Neural progenitor cell (in vitro differentiated cells): ENCODE measurements around the gene FOXA2. TPM values are rescaled to one million over a fixed set of nuclear protein-coding genes. Genes with fewer than 3 reads are reported as not detected.

Source experiments
- DNase-seq: peaks from one replicate; pipeline ENCODE4 v3.0.0-alpha.2; 2016; ENCODE audit warnings: low spot score
- H2AFZ ChIP-seq: fragments of 200-600 bp; sonication (generic); replicated peaks from 2 replicates; pipeline ENCODE4 v1.6.1; 2016; ENCODE audit warnings: antibody characterized with exemption
- H3F3A ChIP-seq: fragments of 200-600 bp; sonication (generic); 2 replicates; pipeline ENCODE4 v1.6.1; 2016; ENCODE audit warnings: antibody characterized with exemption, low read depth
- H3K27ac ChIP-seq: fragments of 200-600 bp; sonication (generic); 2 replicates; pipeline ENCODE4 v1.5.1; 2016; ENCODE audit warnings: mild to moderate bottlenecking
- H3K27me3 ChIP-seq: fragments of 200-600 bp; sonication (generic); 2 replicates; pipeline ENCODE4 v1.6.1; 2016; ENCODE audit warnings: mild to moderate bottlenecking, moderate library complexity
- H3K36me3 ChIP-seq: fragments of 200-600 bp; sonication (generic); 2 replicates; pipeline ENCODE4 v1.5.1; 2016
- H3K4me1 ChIP-seq: fragments of 200-600 bp; sonication (generic); 2 replicates; pipeline ENCODE4 v1.6.1; 2016; ENCODE audit warnings: mixed run types
- H3K4me2 ChIP-seq: fragments of 200-600 bp; sonication (generic); 2 replicates; pipeline ENCODE4 v1.6.1; 2016
- H3K4me3 ChIP-seq: fragments of 200-600 bp; sonication (generic); 2 replicates; pipeline ENCODE4 v1.5.1; 2016
- H3K79me2 ChIP-seq: fragments of 200-600 bp; sonication (generic); 2 replicates; pipeline ENCODE4 v1.6.1; 2016; ENCODE audit warnings: low read depth
- H3K9ac ChIP-seq: fragments of 200-600 bp; sonication (generic); 2 replicates; pipeline ENCODE4 v1.6.1; 2016
- H3K9me3 ChIP-seq: fragments of 200-600 bp; sonication (generic); 2 replicates; pipeline ENCODE4 v1.5.1; 2016; ENCODE audit warnings: low read depth
- H4K20me1 ChIP-seq: fragments of 200-600 bp; sonication (generic); 2 replicates; pipeline ENCODE4 v1.6.1; 2016; ENCODE audit warnings: low read depth
- H3K27ac Mint-ChIP-seq: 3 replicates; pipeline ENCODE4 v1.8.0; 2021; ENCODE audit warnings: mixed read lengths
- H3K27me3 Mint-ChIP-seq: 2 replicates; pipeline ENCODE4 v1.8.0; 2022; ENCODE audit warnings: low read depth, mild to moderate bottlenecking, inconsistent platforms, moderate library complexity, mixed read lengths; ENCODE audit not compliant: insufficient read depth
- H3K36me3 Mint-ChIP-seq: 3 replicates; pipeline ENCODE4 v1.8.0; 2021; ENCODE audit warnings: mixed read lengths
- H3K4me1 Mint-ChIP-seq: 3 replicates; pipeline ENCODE4 v1.8.0; 2021; ENCODE audit warnings: mixed read lengths
- H3K4me3 Mint-ChIP-seq: 3 replicates; pipeline ENCODE4 v1.8.0; 2021; ENCODE audit warnings: mild to moderate bottlenecking, moderate library complexity, mixed read lengths
- H3K9me3 Mint-ChIP-seq: 3 replicates; pipeline ENCODE4 v1.8.0; 2020; ENCODE audit warnings: mixed read lengths
- EZH2 ChIP-seq: fragments of 200-600 bp; sonication (generic); IDR thresholded peaks from 2 replicates; pipeline ENCODE4 v1.6.1; 2017; ENCODE audit warnings: antibody characterized with exemption, mild to moderate bottlenecking, moderate library complexity
- EZH2phosphoT487 ChIP-seq: fragments of 200-600 bp; sonication (generic); IDR thresholded peaks from 2 replicates; pipeline ENCODE4 v1.6.1; 2017; ENCODE audit warnings: antibody characterized with exemption
- total RNA-seq: library from RNA; depleted of rRNA; stranded (reverse); fragments of >200 nt; gene quantifications from 2 replicates; pipeline ENCODE4 v1.2.3, GENCODE V29; 2015; ENCODE audit warnings: low replicate concordance
- TF ChIP-seq, protein P1 (sequence below): fragments of 200-600 bp; sonication (generic); IDR thresholded peaks from 2 replicates; pipeline ENCODE4 v1.5.1; 2017; ENCODE audit warnings: antibody characterized with exemption, mild to moderate bottlenecking

The FOXA2 gene
- total RNA-seq: not detected in 2 replicates

DNA sequence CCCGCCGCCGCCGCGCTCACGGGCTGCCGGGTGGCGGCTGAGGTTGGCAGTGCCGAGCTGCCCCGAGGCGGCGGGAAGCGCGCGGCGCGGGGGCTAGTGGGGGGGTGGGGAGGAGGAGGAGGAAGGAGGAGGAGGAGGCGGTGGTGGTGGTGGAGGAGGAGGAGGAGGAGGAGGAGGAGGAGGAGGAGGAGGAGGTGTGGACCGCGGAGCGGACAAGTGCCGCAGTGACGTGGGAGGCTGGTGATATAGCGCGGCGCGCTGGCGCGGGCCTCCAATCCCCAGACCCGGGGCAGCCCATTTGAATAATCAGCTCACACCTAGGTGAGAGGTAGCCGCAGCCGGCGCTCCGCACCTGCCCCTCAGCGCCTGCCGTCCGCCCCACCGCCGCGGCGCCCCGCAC lies at the start of gene FOXA2:
TSS of gene FOXA2 (minus strand) at position 51 of the 400 bp plus-strand sequence. CDS start 294 bp downstream, outside the sequence.
- Histone ChIP-seq H3K4me2 (peak within 1 kb of the TSS; percentile 73), H3K9me3 (no peaks in the 10 kb centered on the region), H3K36me3 (no peaks in the 10 kb centered on the region), H3K27ac (no peak within 1 kb of the TSS), H3K4me1 (peaks cover 13% of the 10 kb centered on the region), H3K27me3 (peaks cover 100% of the 10 kb centered on the region), H2AFZ (no peak within 1 kb of the TSS), H4K20me1 (peaks cover 80% of the 10 kb centered on the region), H3K9ac (no peak within 1 kb of the TSS), H3K4me3 (peak within 1 kb of the TSS; percentile 32), H3F3A (peaks cover 18% of the 10 kb centered on the region), H3K79me2 (no peaks in the 10 kb centered on the region)
- Mint-ChIP-seq H3K4me3 (peak within 1 kb of the TSS; percentile 72), H3K27ac (no peak within 1 kb of the TSS), H3K9me3 (peaks cover 16% of the 10 kb centered on the region), H3K36me3 (no peaks in the 10 kb centered on the region), H3K27me3 (peaks cover 84% of the 10 kb centered on the region), H3K4me1 (peaks cover 6% of the 10 kb centered on the region)
- TF ChIP-seq EZH2phosphoT487: no peak
- TF ChIP-seq, protein P1, sequence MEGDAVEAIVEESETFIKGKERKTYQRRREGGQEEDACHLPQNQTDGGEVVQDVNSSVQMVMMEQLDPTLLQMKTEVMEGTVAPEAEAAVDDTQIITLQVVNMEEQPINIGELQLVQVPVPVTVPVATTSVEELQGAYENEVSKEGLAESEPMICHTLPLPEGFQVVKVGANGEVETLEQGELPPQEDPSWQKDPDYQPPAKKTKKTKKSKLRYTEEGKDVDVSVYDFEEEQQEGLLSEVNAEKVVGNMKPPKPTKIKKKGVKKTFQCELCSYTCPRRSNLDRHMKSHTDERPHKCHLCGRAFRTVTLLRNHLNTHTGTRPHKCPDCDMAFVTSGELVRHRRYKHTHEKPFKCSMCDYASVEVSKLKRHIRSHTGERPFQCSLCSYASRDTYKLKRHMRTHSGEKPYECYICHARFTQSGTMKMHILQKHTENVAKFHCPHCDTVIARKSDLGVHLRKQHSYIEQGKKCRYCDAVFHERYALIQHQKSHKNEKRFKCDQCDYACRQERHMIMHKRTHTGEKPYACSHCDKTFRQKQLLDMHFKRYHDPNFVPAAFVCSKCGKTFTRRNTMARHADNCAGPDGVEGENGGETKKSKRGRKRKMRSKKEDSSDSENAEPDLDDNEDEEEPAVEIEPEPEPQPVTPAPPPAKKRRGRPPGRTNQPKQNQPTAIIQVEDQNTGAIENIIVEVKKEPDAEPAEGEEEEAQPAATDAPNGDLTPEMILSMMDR: no peak
- TF ChIP-seq EZH2: no peak
- DNase-seq: peak; percentile 39

DNA sequence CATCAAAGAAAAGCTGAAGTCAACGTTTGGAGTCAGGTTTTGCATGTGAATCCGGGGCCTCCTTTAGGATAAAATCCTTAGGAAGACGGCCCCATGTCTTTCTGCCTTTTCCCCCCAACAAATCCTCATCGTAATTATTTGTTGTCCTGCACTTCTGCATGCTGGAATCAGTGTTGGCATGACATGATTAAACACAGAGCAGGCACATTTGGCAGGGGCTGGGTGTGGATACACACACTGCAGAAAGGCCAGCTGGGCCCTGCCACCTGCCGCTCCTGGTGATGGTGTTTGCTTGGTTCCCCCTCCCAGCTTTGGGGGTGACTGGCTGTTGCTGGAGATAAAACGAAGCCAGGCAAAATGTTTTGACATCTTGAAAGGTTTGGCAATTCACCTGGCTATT lies 46.3 kb upstream of the FOXA2 start:
- Histone ChIP-seq H3K27ac (no peak overlapping the region), H3K4me3 (no peak overlapping the region), H4K20me1 (no peaks in the 10 kb centered on the region), H3K9me3 (no peaks in the 10 kb centered on the region), H2AFZ (peak overlapping the region; percentile 59), H3K79me2 (no peaks in the 10 kb centered on the region), H3K4me2 (no peak overlapping the region), H3K36me3 (no peaks in the 10 kb centered on the region), H3F3A (no peaks in the 10 kb centered on the region), H3K27me3 (no peaks in the 10 kb centered on the region), H3K4me1 (no peaks in the 10 kb centered on the region), H3K9ac (no peak overlapping the region)
- no peaks in the 10 kb centered on the region for H3K9me3 Mint-ChIP-seq
- TF ChIP-seq EZH2phosphoT487 (no peak), EZH2 (no peak)
- TF ChIP-seq, protein P1: no peak
- H3K27me3 Mint-ChIP-seq: peaks cover 2% of the 10 kb centered on the region
- H3K36me3 Mint-ChIP-seq: no peaks in the 10 kb centered on the region
- H3K27ac Mint-ChIP-seq: no peak overlapping the region
- no peak for DNase-seq
- no peak overlapping the region for H3K4me3 Mint-ChIP-seq
- no peaks in the 10 kb centered on the region for H3K4me1 Mint-ChIP-seq

- H3K36me3 Mint-ChIP-seq: no peaks in the 10 kb centered on the region
- Histone ChIP-seq H3K79me2 (no peaks in the 10 kb centered on the region), H4K20me1 (no peaks in the 10 kb centered on the region), H3K4me2 (no peak overlapping the region), H3K27me3 (no peaks in the 10 kb centered on the region), H3K4me3 (no peak overlapping the region), H3K4me1 (no peaks in the 10 kb centered on the region), H3K9me3 (no peaks in the 10 kb centered on the region), H3K36me3 (no peaks in the 10 kb centered on the region), H3F3A (no peaks in the 10 kb centered on the region), H3K27ac (no peak overlapping the region), H2AFZ (no peak overlapping the region), H3K9ac (no peak overlapping the region)
- H3K4me1 Mint-ChIP-seq: no peaks in the 10 kb centered on the region
- no peaks in the 10 kb centered on the region for H3K9me3 Mint-ChIP-seq
- no peak overlapping the region for H3K4me3 Mint-ChIP-seq
- no peak for DNase-seq
- peaks cover 2% of the 10 kb centered on the region for H3K27me3 Mint-ChIP-seq
- H3K27ac Mint-ChIP-seq: no peak overlapping the region
- TF ChIP-seq EZH2 (no peak), EZH2phosphoT487 (no peak)
- TF ChIP-seq, protein P1: no peak
Observed at GRCh38 chr20:22629927-22630326, 45.6 kb upstream of the FOXA2 start.
